IPS-NIHi11 (cell line): Measurements from ENCODE around the gene CHRFAM7A.
"Not testable (repeated sequence)": the region's sequence is repeated elsewhere in the genome, so short reads cannot be mapped to it uniquely, and the experiment has no call there.

Source experiments
- DNase-seq: peaks from one replicate; pipeline ENCODE4 v3.0.0; 2012; ENCODE audit warnings: mixed read lengths, low spot score

Gene CHRFAM7A

GRCh38 chr15:30392766-30393663 lies at the start of gene CHRFAM7A:
CHRFAM7A (minus strand) TSS chr15:30393540; CDS start chr15:30383351, 10,189 bp downstream.
- DNase-seq = not testable (repeated sequence)

GRCh38 chr15:30438348-30438747 lies 45.0 kb upstream of the CHRFAM7A start:
- DNase-seq = not testable (repeated sequence)

- DNase-seq = not testable (repeated sequence)
Measured at GRCh38 chr15:30435878-30436277, 42.5 kb upstream of the CHRFAM7A start.

- not testable (repeated sequence) for DNase-seq
Measured at GRCh38 chr15:30420723-30421122, 27.4 kb upstream of the CHRFAM7A start.

- DNase-seq = not testable (repeated sequence)
Measured at GRCh38 chr15:30414160-30414559, 20.8 kb upstream of the CHRFAM7A start, which contains the start of gene GOLGA8R. GOLGA8R (minus strand) TSS chr15:30414260; CDS start chr15:30414162, 98 bp downstream.

- DNase-seq = not testable (repeated sequence)
Measured at GRCh38 chr15:30407636-30408035, 14.3 kb upstream of the CHRFAM7A start.

- DNase-seq = not testable (repeated sequence)
Measured at GRCh38 chr15:30398988-30399387, 5.6 kb upstream of the CHRFAM7A start.

- not testable (repeated sequence) for DNase-seq
Measured at GRCh38 chr15:30393664-30393991, 288 bp upstream of the CHRFAM7A start.

- DNase-seq = not testable (repeated sequence)
Measured at GRCh38 chr15:30386318-30386887, 6.9 kb downstream of the CHRFAM7A start.

GRCh38 chr15:30377082-30377413 lies 16.3 kb downstream of the CHRFAM7A start:
- not testable (repeated sequence) for DNase-seq

- not testable (repeated sequence) for DNase-seq
Measured at GRCh38 chr15:30376375-30377081, 16.8 kb downstream of the CHRFAM7A start.

- not testable (repeated sequence) for DNase-seq
Measured at GRCh38 chr15:30375872-30376271, 17.5 kb downstream of the CHRFAM7A start.

GRCh38 chr15:30374862-30375261 lies 18.5 kb downstream of the CHRFAM7A start:
- DNase-seq = not testable (repeated sequence)

GRCh38 chr15:30368271-30368670 lies 25.1 kb downstream of the CHRFAM7A start:
- not testable (repeated sequence) for DNase-seq

- not testable (repeated sequence) for DNase-seq
Measured at GRCh38 chr15:30367246-30367645, 26.1 kb downstream of the CHRFAM7A start.

- not testable (repeated sequence) for DNase-seq
Measured at GRCh38 chr15:30361404-30361803, 31.9 kb downstream of the CHRFAM7A start.

- DNase-seq = not testable (repeated sequence)
Measured at GRCh38 chr15:30360990-30361389, 32.4 kb downstream of the CHRFAM7A start.

- DNase-seq = not testable (repeated sequence)
Measured at GRCh38 chr15:30355043-30355442, 38.3 kb downstream of the CHRFAM7A start.

GRCh38 chr15:30349803-30350202 lies 43.5 kb downstream of the CHRFAM7A start:
- DNase-seq = not testable (repeated sequence)

GRCh38 chr15:30336584-30336983 lies 56.8 kb downstream of the CHRFAM7A start:
- DNase-seq = not testable (repeated sequence)

GRCh38 chr15:30334152-30334551 lies 59.2 kb downstream of the CHRFAM7A start:
- not testable (repeated sequence) for DNase-seq

GRCh38 chr15:30326145-30326544 lies 67.2 kb downstream of the CHRFAM7A start:
- DNase-seq = not testable (repeated sequence)
